Spleen (tissue), 11 donors: Measurements from ENCODE around the gene POLH. TPM values are rescaled to one million over a fixed set of nuclear protein-coding genes. Genes with fewer than 3 reads are reported as not detected.

Experiments
- DNase-seq: peaks from one replicate; pipeline ENCODE4 v3.0.0-alpha.2; 2020
- H3K27ac ChIP-seq, 8 donors: fragments of 200-600 bp; sonication (generic) in 7 of 8; 1 replicate in 4 of 8; 2 replicates in 4 of 8; pipeline versions ENCODE4 v1.5.0 to v1.8.0; 2016 to 2021; ENCODE audit warnings: inconsistent platforms in 4 of 8, mild to moderate bottlenecking in 4 of 8, moderate library complexity in 1 of 8
- H3K27me3 ChIP-seq, 7 donors: fragments of 200-600 bp; sonication (generic) in 6 of 7; replicated peaks in 1 of 7; 1 replicate in 4 of 7; 2 replicates in 3 of 7; pipeline versions ENCODE4 v1.5.0 to v1.8.0; 2016 to 2021; ENCODE audit warnings: inconsistent platforms in 3 of 7, mild to moderate bottlenecking in 1 of 7
- H3K36me3 ChIP-seq, 6 donors: fragments of 200-600 bp; sonication (generic) in 5 of 6; 1 replicate in 4 of 6; 2 replicates in 2 of 6; pipeline versions ENCODE4 v1.5.0 to v1.8.0; 2016 to 2021; ENCODE audit warnings: inconsistent platforms in 2 of 6
- H3K4me1 ChIP-seq, 6 donors: fragments of 200-600 bp; sonication (generic) in 5 of 6; 1 replicate in 3 of 6; 2 replicates in 3 of 6; pipeline versions ENCODE4 v1.5.0 to v1.8.0; 2016 to 2021; ENCODE audit warnings: inconsistent platforms in 3 of 6
- H3K4me3 ChIP-seq, 8 donors: fragments of 200-600 bp; sonication (generic) in 7 of 8; 1 replicate in 4 of 8; 2 replicates in 4 of 8; pipeline versions ENCODE4 v1.5.0 to v1.8.0; 2016 to 2021; ENCODE audit warnings: inconsistent platforms in 4 of 8, mild to moderate bottlenecking in 4 of 8, moderate library complexity in 2 of 8
- H3K9me3 ChIP-seq, 8 donors: fragments of 200-600 bp; sonication (generic) in 7 of 8; 1 replicate in 4 of 8; 2 replicates in 4 of 8; pipeline versions ENCODE4 v1.5.0 to v1.8.0; 2016 to 2021; ENCODE audit warnings: inconsistent platforms in 4 of 8
- CTCF ChIP-seq, 11 experiments: fragments of 200-600 bp in 7 of 11; fragments of 450-650 bp in 4 of 11; sonication (generic) in 4 of 11; IDR thresholded peaks in 8 of 11; conservative IDR thresholded peaks in 3 of 11; 1 replicate in 7 of 11; 2 replicates in 4 of 11; pipeline versions ENCODE4 v1.4.0 to v1.8.0; 2016 to 2021; ENCODE audit warnings: antibody characterized with exemption in 11 of 11, inconsistent platforms in 4 of 11, mild to moderate bottlenecking in 1 of 11
- POLR2A ChIP-seq, 3 donors: fragments of 450-650 bp; IDR thresholded peaks; one replicate each; pipeline ENCODE4 v1.5.1; 2017; ENCODE audit warnings: antibody characterized with exemption in 3 of 3, mild to moderate bottlenecking in 1 of 3
- POLR2AphosphoS5 ChIP-seq, 3 donors: sonication (generic); formaldehyde crosslinking; IDR thresholded peaks; one replicate each; pipeline ENCODE4 v1.5.1; 2017; ENCODE audit warnings: antibody characterized with exemption in 3 of 3
- WGBS, 5 donors: extraction: QIAGEN DNeasy Blood & Tissue Kit in 3 of 5; methylation state at CpG; one replicate each; pipeline versions ENCODE4 v1.1.5 to v1.1.7; 2013 to 2018; 5-methylcytosine and 5-hydroxymethylcytosine counted together
- intact Hi-C: fragments of 100-400 bp; cut with DNase I; formaldehyde crosslinking; loops from one replicate; pipeline ENCODE4 v1.15.0; 2023; ENCODE audit warnings: low total_unique reads
- polyA plus RNA-seq, 3 donors: library from polyadenylated mRNA; stranded (reverse); fragments of 200-250 nt; gene quantifications; one replicate each; pipeline ENCODE4 v1.2.1, GENCODE V29; 2013
- total RNA-seq, 7 donors: library from RNA; depleted of rRNA in 3 of 7; stranded (reverse); fragments of >200 nt in 3 of 7; fragmentation: NEBNext Ultra II Directional in 4 of 7; extraction: Animal tissue kit (Norgen Biotek cat#: 25700) in 4 of 7; gene quantifications; one replicate each; pipeline versions ENCODE4 v1.1.0 to v1.2.1, GENCODE V29; 2016 to 2021
- donor health status: healthy with polysubstance abuse.
- donor health status: DM: no; HTN: no; CAD: no; lungs with moderate emphysema.
- donor health status: DM: no; HTN: no; CAD: no.
- donor health status: Bipolar disorder and iron deficiency.
- donor health status: healthy.
- donor health status: DM: no; HTN: no; CAD: no.
- donor health status: DM: yes; HTN: yes; CAD: no.

Gene POLH
- total and polyA plus RNA-seq, 10 donors = 4.1 to 23.0 (median 12.2) TPM

DNA sequence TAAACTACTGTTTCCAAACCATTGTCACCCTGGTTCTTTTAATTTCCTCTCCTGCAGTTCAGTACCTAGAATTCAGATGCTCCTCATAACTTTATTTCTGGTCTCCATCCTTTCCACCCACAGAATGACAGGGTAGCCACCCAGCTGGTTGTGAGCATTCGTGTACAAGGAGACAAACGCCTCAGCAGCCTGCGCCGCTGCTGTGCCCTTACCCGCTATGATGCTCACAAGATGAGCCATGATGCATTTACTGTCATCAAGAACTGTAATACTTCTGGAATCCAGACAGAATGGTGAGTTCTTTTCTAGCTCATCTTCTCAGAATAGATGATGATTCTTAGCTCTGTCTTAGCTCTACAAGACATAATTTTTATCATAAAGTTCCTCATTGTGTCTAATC, 34.4 kb downstream of the POLH start:
- 91 to 100% (median 97%) methylated on average over 5 of the region's 5 CpGs for WGBS, 5 donors
- no peak for DNase-seq
- H3K27me3 ChIP-seq = no peaks in the 10 kb centered on the region
- H3K9me3 ChIP-seq = no peaks in the 10 kb centered on the region
- H3K36me3 ChIP-seq = peaks cover 2 to 87% (median 63%) of the 10 kb centered on the region in 6 donors
- TF ChIP-seq POLR2AphosphoS5 (IDR thresholded peaks at IDR 0.05) = no peak
- TF ChIP-seq CTCF (IDR thresholded peaks at IDR 0.05 in 8 of 11, conservative IDR thresholded peaks at IDR 0.05 in 3 of 11) = no peak
- no peak for TF ChIP-seq POLR2A (IDR thresholded peaks at IDR 0.05)
- peaks cover 0 to 14% (median 8%) of the 10 kb centered on the region in 6 donors for H3K4me1 ChIP-seq
- no peak overlapping the region for H3K4me3 ChIP-seq
- H3K27ac ChIP-seq = no peak overlapping the region
- intact Hi-C loops = no loop called here

GRCh38 chr6:43613721-43614395, 37.9 kb downstream of the POLH start:
- Histone ChIP-seq H3K27me3 (no peaks in the 10 kb centered on the region), H3K36me3 (peaks cover 0 to 93% (median 54%) of the 10 kb centered on the region in 6 donors), H3K27ac (no peak overlapping the region), H3K4me1 (peaks cover 0 to 3% (median under 1%) of the 10 kb centered on the region in 6 donors), H3K4me3 (no peak overlapping the region), H3K9me3 (no peaks in the 10 kb centered on the region)
- WGBS, 5 donors = 89 to 98% (median 97%) methylated on average over 6 of the region's 6 CpGs
- no peak for TF ChIP-seq POLR2AphosphoS5 (IDR thresholded peaks at IDR 0.05)
- TF ChIP-seq POLR2A (IDR thresholded peaks at IDR 0.05) = no peak
- no peak for TF ChIP-seq CTCF (IDR thresholded peaks at IDR 0.05 in 8 of 11, conservative IDR thresholded peaks at IDR 0.05 in 3 of 11)
- no peak for DNase-seq
- intact Hi-C loops = no loop called here

DNA sequence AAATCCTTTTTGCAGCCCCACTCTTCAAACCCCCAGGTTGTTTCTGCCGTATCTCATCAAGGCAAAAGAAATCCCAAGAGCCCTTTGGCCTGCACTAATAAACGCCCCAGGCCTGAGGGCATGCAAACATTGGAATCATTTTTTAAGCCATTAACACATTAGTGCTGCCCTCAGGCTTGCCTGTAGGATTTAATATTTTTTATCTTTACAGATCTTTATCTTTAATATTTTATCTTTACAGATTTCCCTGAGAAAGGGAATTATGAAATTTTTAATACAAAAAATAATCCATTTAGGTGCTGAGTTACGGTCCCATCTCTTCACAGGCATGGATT, 38.4 kb downstream of the POLH start:
- H3K27ac ChIP-seq = no peak overlapping the region
- intact Hi-C loops = no loop called here
- peaks cover 0 to 98% (median 54%) of the 10 kb centered on the region in 6 donors for H3K36me3 ChIP-seq
- H3K4me3 ChIP-seq = no peak overlapping the region
- H3K9me3 ChIP-seq = no peaks in the 10 kb centered on the region
- 88 to 94% (median 92%) methylated on average over 3 of the region's 3 CpGs for WGBS, 5 donors
- TF ChIP-seq POLR2A (IDR thresholded peaks at IDR 0.05) (no peak), POLR2AphosphoS5 (IDR thresholded peaks at IDR 0.05) (no peak), CTCF (IDR thresholded peaks at IDR 0.05 in 8 of 11, conservative IDR thresholded peaks at IDR 0.05 in 3 of 11) (no peak)
- DNase-seq = no peak
- no peaks in the 10 kb centered on the region for H3K4me1 ChIP-seq
- H3K27me3 ChIP-seq = no peaks in the 10 kb centered on the region

GRCh38 chr6:43616725-43617472, 40.9 kb downstream of the POLH start:
- no peak for TF ChIP-seq CTCF (IDR thresholded peaks at IDR 0.05 in 8 of 11, conservative IDR thresholded peaks at IDR 0.05 in 3 of 11)
- TF ChIP-seq POLR2A (IDR thresholded peaks at IDR 0.05) = no peak
- TF ChIP-seq POLR2AphosphoS5 (IDR thresholded peaks at IDR 0.05) = no peak
- H3K4me3 ChIP-seq = no peak overlapping the region
- no peak overlapping the region for H3K27ac ChIP-seq
- H3K27me3 ChIP-seq = no peaks in the 10 kb centered on the region
- 87 to 94% (median 92%) methylated on average over 9 of the region's 9 CpGs for WGBS, 5 donors
- intact Hi-C loops = no loop called here
- no peaks in the 10 kb centered on the region for H3K9me3 ChIP-seq
- peaks cover 0 to 99% (median 55%) of the 10 kb centered on the region in 6 donors for H3K36me3 ChIP-seq
- DNase-seq = no peak
- peaks cover 0 to 3% (median 0%) of the 10 kb centered on the region in 6 donors for H3K4me1 ChIP-seq
